Loucy (cell line): Measurements from ENCODE around the gene METTL6.
"Not testable (repeated sequence)": the region's sequence is repeated elsewhere in the genome, so short reads cannot be mapped to it uniquely, and the experiment has no call there.

Source experiments
- EZH2phosphoT487 ChIP-seq: fragments of 200-600 bp; IDR thresholded peaks from 2 replicates; pipeline ENCODE4 v1.6.1; 2018; ENCODE audit warnings: antibody characterized with exemption, mild to moderate bottlenecking, moderate library complexity, borderline replicate concordance
- TF ChIP-seq, protein P1 (sequence below): fragments of 200-600 bp; sonication (generic); conservative IDR thresholded peaks from 2 replicates; pipeline ENCODE4 v1.5.1; 2014; ENCODE audit warnings: mild to moderate bottlenecking, antibody characterized with exemption, low read length

DNA sequence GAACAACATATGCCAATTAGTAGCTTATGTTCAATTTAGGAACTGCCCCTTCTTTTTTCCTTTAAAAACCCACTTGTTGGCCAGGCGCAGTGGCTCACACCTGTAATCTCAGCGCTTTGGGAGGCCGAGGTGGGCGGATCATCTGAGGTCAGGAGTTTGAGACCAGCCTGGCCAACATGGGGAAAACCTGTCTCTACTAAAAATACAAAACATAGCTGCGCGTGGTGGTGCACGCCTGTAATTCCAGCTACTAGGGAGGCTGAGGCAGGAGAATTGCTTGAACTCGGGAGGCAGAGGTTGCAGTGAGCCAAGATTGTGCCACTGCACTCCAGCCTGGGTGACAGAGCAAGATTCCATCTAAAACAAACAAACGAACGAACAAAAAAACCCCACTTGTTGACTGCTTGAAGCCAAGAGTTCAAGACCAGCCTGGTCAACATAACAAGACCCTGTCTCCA lies 42.1 kb downstream of the METTL6 start:
- TF ChIP-seq, protein P1, sequence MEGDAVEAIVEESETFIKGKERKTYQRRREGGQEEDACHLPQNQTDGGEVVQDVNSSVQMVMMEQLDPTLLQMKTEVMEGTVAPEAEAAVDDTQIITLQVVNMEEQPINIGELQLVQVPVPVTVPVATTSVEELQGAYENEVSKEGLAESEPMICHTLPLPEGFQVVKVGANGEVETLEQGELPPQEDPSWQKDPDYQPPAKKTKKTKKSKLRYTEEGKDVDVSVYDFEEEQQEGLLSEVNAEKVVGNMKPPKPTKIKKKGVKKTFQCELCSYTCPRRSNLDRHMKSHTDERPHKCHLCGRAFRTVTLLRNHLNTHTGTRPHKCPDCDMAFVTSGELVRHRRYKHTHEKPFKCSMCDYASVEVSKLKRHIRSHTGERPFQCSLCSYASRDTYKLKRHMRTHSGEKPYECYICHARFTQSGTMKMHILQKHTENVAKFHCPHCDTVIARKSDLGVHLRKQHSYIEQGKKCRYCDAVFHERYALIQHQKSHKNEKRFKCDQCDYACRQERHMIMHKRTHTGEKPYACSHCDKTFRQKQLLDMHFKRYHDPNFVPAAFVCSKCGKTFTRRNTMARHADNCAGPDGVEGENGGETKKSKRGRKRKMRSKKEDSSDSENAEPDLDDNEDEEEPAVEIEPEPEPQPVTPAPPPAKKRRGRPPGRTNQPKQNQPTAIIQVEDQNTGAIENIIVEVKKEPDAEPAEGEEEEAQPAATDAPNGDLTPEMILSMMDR, result not testable (repeated sequence)
- TF ChIP-seq EZH2phosphoT487, result not testable (repeated sequence)
